K562 treated with DMSO at 1 percent for 12 hours (cell line): ENCODE results near the gene SLC5A7. TPM values are rescaled to one million over a fixed set of nuclear protein-coding genes. Genes with fewer than 3 reads are reported as not detected.

Source experiments
- total RNA-seq: library from RNA; unstranded; fragments of 300-600 nt; gene quantifications from 2 replicates; pipeline ENCODE4 v1.2.3, GENCODE V29; 2022; ENCODE audit not compliant: insufficient read depth

SLC5A7 gene
- total RNA-seq = not detected in 2 replicates

GRCh38 chr2:107986278-107987217, at the start of gene SLC5A7:
SLC5A7 (plus strand) TSS chr2:107986524; CDS start chr2:107988156, 1,632 bp downstream.

Other genes with a start within 250 kb of the SLC5A7 start
- not detected in 2 replicates for gene RGPD4, start 159.6 kb upstream of the SLC5A7 start, total RNA-seq